GM12875 (cell line): Measurements from ENCODE around the gene ZBTB20.

Experiments
- H3K4me3 ChIP-seq: one replicate; pipeline ENCODE4 v1.5.1; 2011; ENCODE audit warnings: low read depth, low read length, control low read depth
- CTCF ChIP-seq: IDR thresholded peaks from 2 replicates; pipeline ENCODE4 v1.5.1; 2011; ENCODE audit warnings: low read depth, mild to moderate bottlenecking, control low read depth, inconsistent platforms, low read length, moderate library complexity, borderline replicate concordance; ENCODE audit not compliant: insufficient read depth

The ZBTB20 gene

DNA sequence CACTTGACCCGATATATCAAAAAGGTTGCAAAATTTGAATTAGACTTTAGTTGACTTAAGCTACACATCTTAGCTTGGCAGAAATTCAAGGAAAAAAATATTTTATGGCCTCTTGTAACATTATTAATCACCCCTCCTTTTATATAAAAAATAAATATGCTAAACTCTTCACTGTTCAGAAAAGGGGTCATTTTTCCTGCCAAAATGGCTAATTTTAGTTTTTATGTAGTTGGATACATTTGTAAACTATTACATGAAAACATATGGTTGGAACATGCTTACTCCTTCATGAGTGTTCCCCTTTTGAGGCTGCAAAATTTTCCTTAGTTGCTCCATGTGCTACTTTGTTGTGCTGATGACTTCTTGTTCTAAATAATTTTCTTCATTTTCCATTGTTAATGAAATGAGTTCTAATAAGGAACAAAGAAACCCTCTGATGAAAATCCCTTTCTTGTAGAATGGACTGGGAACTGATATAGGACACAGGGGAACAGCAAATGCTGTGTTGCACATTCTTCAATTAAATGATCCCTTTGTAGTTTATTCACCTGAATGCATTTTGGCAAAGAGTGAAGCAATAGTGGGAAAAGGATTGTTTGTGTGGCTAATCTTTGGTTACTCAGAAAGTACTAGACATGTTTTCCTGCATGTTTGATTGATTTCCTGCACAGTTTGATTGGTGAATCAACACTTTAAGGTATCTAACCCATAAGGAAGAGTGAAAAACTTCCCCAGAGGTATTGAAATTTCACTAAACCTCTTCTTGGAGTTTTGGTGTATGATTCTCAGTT lies 503.9 kb downstream of the ZBTB20 start:
- no peak overlapping the region for H3K4me3 ChIP-seq
- no peak for TF ChIP-seq CTCF

- H3K4me3 ChIP-seq: no peak overlapping the region
- no peak for TF ChIP-seq CTCF
Measured at GRCh38 chr3:114640126-114640525, 507.0 kb downstream of the ZBTB20 start.

GRCh38 chr3:114639171-114639570 lies 507.9 kb downstream of the ZBTB20 start:
- no peak overlapping the region for H3K4me3 ChIP-seq
- no peak for TF ChIP-seq CTCF

- no peak overlapping the region for H3K4me3 ChIP-seq
- TF ChIP-seq CTCF: no peak
Measured at GRCh38 chr3:114635878-114636277, 511.2 kb downstream of the ZBTB20 start.

DNA sequence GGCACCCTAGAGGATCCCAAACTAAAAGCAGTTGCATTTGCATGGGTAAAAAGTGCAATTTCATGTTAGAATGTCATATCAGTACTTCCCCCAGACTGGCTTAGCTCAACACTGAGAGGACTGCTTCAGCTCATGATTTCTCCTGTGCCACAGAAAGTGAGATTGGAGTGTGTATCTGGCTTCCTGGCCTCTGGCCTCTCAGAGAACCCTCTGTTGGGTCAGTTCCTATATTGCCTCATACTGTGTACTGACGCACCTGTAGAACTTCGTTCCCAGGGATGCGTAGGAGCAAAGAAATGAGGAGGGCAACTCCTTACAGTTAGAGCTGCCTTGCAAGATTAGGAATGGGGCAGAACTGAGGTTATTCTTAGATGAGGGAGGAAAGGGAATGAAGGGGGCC lies 512.5 kb downstream of the ZBTB20 start:
- TF ChIP-seq CTCF: no peak

DNA sequence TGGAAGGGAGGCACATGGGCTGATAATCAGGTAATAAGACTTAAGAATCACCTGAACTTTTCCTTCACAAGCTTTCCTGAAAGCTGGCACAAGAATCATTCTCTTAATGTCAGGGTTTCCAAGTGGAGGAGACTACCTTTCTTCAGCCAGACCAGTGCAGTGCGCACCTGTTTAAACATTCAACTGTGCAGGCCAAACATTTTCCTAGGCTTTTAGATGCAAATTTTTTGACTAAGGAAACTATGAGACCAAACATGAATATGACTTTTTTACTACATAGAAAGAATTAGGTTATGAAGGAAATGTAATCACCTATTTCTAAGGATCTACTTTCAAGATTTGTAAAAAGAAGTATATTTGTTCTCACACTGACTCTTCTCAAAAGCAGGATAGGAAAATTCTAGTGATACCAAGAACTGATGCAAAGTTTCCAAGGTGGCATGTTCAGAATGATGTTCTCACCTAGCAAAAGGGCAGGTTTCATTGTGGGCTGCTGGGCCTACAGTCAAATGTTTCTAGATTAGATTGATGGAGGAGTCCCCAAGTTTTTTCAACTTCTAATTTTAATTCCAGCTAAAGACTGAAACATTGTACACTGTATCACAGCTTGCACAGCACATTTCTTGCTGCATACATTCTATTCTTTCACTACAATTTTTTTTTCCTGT lies 514.2 kb downstream of the ZBTB20 start:
- no peak for TF ChIP-seq CTCF
- H3K4me3 ChIP-seq: no peak overlapping the region

More for the DNA sequence above, 512.5 kb downstream of the ZBTB20 start:
- no peak overlapping the region for H3K4me3 ChIP-seq

GRCh38 chr3:114627770-114628169 lies 519.3 kb downstream of the ZBTB20 start:
- H3K4me3 ChIP-seq: no peak overlapping the region
- TF ChIP-seq CTCF: no peak
